RWPE2 (cell line): ENCODE results near the gene URGCP.

Experiments
- ATAC-seq: fragments of 200-7000 bp; cut with Tn5 transposase; 3 replicates; pipeline ENCODE4 v1.9.1; 2021; ENCODE audit warnings: low read depth
- DNase-seq: peaks from one replicate; pipeline ENCODE4 v3.0.0-alpha.2; 2020; ENCODE audit warnings: low spot score
- H3K27ac ChIP-seq: fragments of 450-650 bp; 2 replicates; pipeline ENCODE4 v1.5.1; 2017; ENCODE audit warnings: mild to moderate bottlenecking; ENCODE audit not compliant: poor library complexity, severe bottlenecking
- H3K27me3 ChIP-seq: fragments of 250-450 bp; sonication (Bioruptor Pico); 2 replicates; pipeline ENCODE4 v1.5.1; 2021; ENCODE audit warnings: mild to moderate bottlenecking, moderate library complexity; ENCODE audit not compliant: insufficient read depth, poor library complexity, severe bottlenecking
- H3K36me3 ChIP-seq: fragments of 250-450 bp; sonication (Bioruptor Pico); 2 replicates; pipeline ENCODE4 v1.5.1; 2020; ENCODE audit warnings: low read depth, mild to moderate bottlenecking, moderate library complexity
- H3K4me1 ChIP-seq: fragments of 250-450 bp; sonication (Bioruptor Pico); 2 replicates; pipeline ENCODE4 v1.5.1; 2021; ENCODE audit warnings: mild to moderate bottlenecking, moderate library complexity; ENCODE audit not compliant: insufficient read depth, poor library complexity, severe bottlenecking
- H3K4me3 ChIP-seq: fragments of 250-450 bp; sonication (Bioruptor Pico); 2 replicates; pipeline ENCODE4 v1.5.1; 2021; ENCODE audit warnings: mild to moderate bottlenecking, moderate library complexity; ENCODE audit not compliant: severe bottlenecking
- H3K9me3 ChIP-seq: fragments of 250-450 bp; sonication (Bioruptor Pico); 2 replicates; pipeline ENCODE4 v1.5.1; 2021; ENCODE audit warnings: mild to moderate bottlenecking, moderate library complexity; ENCODE audit not compliant: severe bottlenecking
- TF ChIP-seq, protein P1 (sequence below): fragments of 450-650 bp; IDR thresholded peaks from one replicate; pipeline ENCODE4 v1.5.1; 2017; ENCODE audit warnings: mild to moderate bottlenecking, moderate library complexity; ENCODE audit not compliant: poor library complexity, severe bottlenecking

URGCP gene

DNA sequence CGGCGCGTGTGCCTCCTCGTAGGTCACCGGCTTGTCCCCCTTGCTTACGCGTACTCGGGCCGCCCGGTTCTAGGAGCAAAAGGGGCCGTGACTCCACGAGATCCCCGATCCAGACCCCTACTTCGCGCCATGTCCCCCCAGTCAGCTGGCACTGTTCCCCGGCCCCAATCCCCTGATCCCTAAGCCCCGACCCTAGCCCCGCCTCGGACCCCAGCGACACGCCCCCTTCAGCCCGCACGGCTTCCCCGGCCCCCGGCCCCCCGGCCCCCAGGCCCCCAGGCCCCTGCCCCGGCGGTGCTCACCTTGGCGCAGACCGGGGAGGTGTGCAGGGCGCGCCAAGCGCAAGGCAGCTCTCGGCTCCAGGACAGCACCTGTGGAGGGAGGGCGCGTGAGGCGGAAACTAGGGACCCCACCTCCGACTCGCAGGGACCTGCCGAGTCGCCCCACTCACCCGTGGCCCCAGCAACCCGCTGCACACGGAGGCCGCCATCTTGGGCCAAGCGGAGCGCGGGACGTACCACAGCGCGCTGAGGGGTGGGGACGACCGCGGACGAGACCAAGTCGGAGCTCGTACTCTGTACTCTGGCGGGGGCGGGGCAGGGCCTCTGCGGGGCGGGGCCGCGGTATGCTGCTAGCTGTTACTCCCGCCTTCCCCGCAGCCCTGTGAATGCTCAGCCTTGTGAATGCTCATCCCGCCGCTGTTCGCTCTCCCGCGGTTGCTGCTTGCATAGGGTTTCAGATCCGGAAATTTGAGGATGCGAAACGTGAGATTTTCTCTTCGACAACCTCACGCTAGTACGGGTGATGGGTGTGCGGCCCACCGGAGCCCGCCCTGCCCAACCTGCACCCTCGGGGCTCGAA is 37.2 kb downstream of the URGCP start, which contains the start of gene MRPS24:
TSS of gene MRPS24 (minus strand) at position 512 of the 861 bp plus-strand sequence. CDS start at position 490, 22 bp downstream.
- peaks cover 20% of the 10 kb centered on the region for H3K36me3 ChIP-seq
- TF ChIP-seq, protein P1, sequence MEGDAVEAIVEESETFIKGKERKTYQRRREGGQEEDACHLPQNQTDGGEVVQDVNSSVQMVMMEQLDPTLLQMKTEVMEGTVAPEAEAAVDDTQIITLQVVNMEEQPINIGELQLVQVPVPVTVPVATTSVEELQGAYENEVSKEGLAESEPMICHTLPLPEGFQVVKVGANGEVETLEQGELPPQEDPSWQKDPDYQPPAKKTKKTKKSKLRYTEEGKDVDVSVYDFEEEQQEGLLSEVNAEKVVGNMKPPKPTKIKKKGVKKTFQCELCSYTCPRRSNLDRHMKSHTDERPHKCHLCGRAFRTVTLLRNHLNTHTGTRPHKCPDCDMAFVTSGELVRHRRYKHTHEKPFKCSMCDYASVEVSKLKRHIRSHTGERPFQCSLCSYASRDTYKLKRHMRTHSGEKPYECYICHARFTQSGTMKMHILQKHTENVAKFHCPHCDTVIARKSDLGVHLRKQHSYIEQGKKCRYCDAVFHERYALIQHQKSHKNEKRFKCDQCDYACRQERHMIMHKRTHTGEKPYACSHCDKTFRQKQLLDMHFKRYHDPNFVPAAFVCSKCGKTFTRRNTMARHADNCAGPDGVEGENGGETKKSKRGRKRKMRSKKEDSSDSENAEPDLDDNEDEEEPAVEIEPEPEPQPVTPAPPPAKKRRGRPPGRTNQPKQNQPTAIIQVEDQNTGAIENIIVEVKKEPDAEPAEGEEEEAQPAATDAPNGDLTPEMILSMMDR: no peak
- DNase-seq (peak; percentile 95), ATAC-seq (peak; percentile 87)
- H3K4me3 ChIP-seq: peak within 1 kb of the TSS; percentile 47
- no peaks in the 10 kb centered on the region for H3K27me3 ChIP-seq
- H3K9me3 ChIP-seq: no peaks in the 10 kb centered on the region
- H3K4me1 ChIP-seq: peaks cover 31% of the 10 kb centered on the region
- peak within 1 kb of the TSS; percentile 87 for H3K27ac ChIP-seq

- TF ChIP-seq, protein P1: no peak
- Histone ChIP-seq H3K4me1 (peaks cover 25% of the 10 kb centered on the region), H3K36me3 (peaks cover 20% of the 10 kb centered on the region), H3K9me3 (no peaks in the 10 kb centered on the region), H3K27me3 (no peaks in the 10 kb centered on the region), H3K4me3 (peak overlapping the region; percentile 47), H3K27ac (peak overlapping the region; percentile 87)
- DNase-seq: no peak
- ATAC-seq: no peak
Observed at GRCh38 chr7:43868681-43869005, 37.8 kb downstream of the URGCP start.

GRCh38 chr7:43868181-43868580 is 38.2 kb downstream of the URGCP start:
- ATAC-seq (no peak), DNase-seq (no peak)
- Histone ChIP-seq H3K4me1 (peaks cover 21% of the 10 kb centered on the region), H3K27me3 (no peaks in the 10 kb centered on the region), H3K27ac (peak overlapping the region; percentile 87), H3K9me3 (no peaks in the 10 kb centered on the region), H3K4me3 (peak overlapping the region; percentile 47), H3K36me3 (peaks cover 20% of the 10 kb centered on the region)
- TF ChIP-seq, protein P1: no peak

DNA sequence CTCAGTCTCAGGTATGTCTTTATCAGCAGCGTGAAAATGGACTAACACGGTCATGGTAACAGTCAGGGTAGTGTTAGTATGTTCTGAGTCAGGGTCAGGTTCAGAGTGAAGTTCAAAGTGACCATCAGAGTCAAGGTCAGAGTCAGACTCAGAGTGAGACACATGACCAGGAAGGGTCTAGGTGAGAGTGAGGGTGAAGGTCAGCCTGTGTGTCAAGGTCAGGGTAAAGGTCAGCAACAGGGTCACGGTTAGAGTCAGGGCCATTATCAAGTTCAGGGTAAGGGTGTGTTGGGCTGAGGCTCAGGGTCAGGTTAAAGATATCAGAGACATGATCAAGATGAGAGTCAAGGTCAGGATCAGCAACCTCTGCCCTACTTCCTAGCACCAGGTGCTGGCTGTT is 41.1 kb downstream of the URGCP start:
- ATAC-seq (no peak), DNase-seq (no peak)
- Histone ChIP-seq H3K27ac (no peak overlapping the region), H3K9me3 (no peaks in the 10 kb centered on the region), H3K4me3 (no peak overlapping the region), H3K27me3 (no peaks in the 10 kb centered on the region), H3K36me3 (peaks cover 20% of the 10 kb centered on the region), H3K4me1 (peaks cover 10% of the 10 kb centered on the region)
- TF ChIP-seq, protein P1: no peak

- DNase-seq (no peak), ATAC-seq (no peak)
- no peak overlapping the region for H3K27ac ChIP-seq
- H3K36me3 ChIP-seq: peaks cover 20% of the 10 kb centered on the region
- H3K4me3 ChIP-seq: no peak overlapping the region
- no peaks in the 10 kb centered on the region for H3K27me3 ChIP-seq
- peaks cover 6% of the 10 kb centered on the region for H3K4me1 ChIP-seq
- TF ChIP-seq, protein P1: no peak
- H3K9me3 ChIP-seq: no peaks in the 10 kb centered on the region
Observed at GRCh38 chr7:43864126-43864525, 42.3 kb downstream of the URGCP start.
